Measurements from ENCODE around the gene PTPRN2. TPM values are rescaled to one million over a fixed set of nuclear protein-coding genes. Genes with fewer than 3 reads are reported as not detected.

The PTPRN2 gene
- total RNA-seq, 1 experiment from 2014 or later: 0.11 TPM

GRCh38 chr7:157844141-157844540 lies 743.5 kb downstream of the PTPRN2 start:
- intact Hi-C loops (cut with micrococcal nuclease; ENCODE audit: unreplicated experiment): no loop called here
- Histone ChIP-seq H3K27ac (ENCODE audit: low read depth, low read length, poor library complexity, severe bottlenecking) (no peak overlapping the region), H3K4me1 (ENCODE audit: insufficient read depth, low read length, poor library complexity, severe bottlenecking) (no peaks in the 10 kb centered on the region), H3K36me3 (ENCODE audit: insufficient read depth, low read length, poor library complexity, severe bottlenecking) (no peaks in the 10 kb centered on the region), H3K9me3 (ENCODE audit: low read depth, low read length, poor library complexity, severe bottlenecking) (peaks cover 17% of the 10 kb centered on the region), H3K4me3 (ENCODE audit: low read depth, low read length, poor library complexity, severe bottlenecking) (no peak overlapping the region), H3K27me3 (replicated peaks; ENCODE audit: insufficient read depth, low read depth, low read length, poor library complexity) (peaks cover 50% of the 10 kb centered on the region)
- no TSS peak for BruUV-seq (replicated peaks)
- ChIA-PET POLR2A (ENCODE audit: low non-redundant PET) (no interaction called here), CTCF (no interaction called here)
- TF ChIP-seq CTCF (conservative IDR thresholded peaks at IDR 0.05; ENCODE audit: low read depth, low read length): no peak
- no peak for TF ChIP-seq EZH2 (IDR thresholded peaks at IDR 0.05; ENCODE audit: borderline replicate concordance, low read depth, low read length, poor library complexity, severe bottlenecking)
- no peak for DNase-seq (ENCODE audit: low spot score)

DNA sequence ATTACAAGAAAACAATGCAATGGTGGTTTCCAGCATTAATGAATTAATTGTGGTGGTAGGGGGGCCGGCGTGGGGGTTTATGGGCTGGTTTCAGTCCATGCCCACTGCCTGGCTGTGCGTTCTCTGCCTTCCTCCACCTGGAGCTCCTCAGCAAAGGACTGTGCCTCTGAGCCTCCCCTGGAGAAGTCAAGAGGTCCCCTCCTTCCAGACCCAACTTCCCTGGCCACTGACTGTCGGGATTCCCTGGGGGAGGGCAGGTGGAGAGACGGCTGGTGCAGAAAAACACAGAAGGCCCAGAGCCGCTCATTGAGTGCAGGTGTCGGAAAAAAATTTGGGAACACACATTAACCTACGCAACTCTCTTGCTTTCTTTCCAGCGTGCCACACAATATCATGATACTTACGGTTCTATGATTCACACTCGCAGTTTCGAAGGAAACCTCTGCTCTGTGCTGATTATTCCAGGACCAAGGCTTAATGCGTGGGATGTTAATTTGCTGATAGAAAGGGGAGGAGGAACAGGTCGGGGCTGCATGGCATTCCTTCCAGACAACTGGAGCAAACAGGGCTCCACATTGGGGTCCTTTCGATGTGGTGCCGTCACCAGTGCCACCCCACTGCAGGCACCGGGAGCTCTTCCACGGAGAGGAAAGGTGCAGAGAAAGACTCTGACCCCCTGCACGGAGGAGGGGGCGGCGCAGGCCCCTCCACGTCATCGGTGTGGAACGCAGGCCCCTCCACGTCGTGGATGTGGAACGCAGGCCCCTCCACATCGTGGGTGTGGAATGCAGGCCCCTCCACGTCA lies 744.1 kb downstream of the PTPRN2 start:
- H3K4me1 ChIP-seq (ENCODE audit: insufficient read depth, low read length, poor library complexity, severe bottlenecking): no peaks in the 10 kb centered on the region
- ChIA-PET CTCF (no interaction called here), POLR2A (ENCODE audit: low non-redundant PET) (no interaction called here)
- no TSS peak for BruUV-seq (replicated peaks)
- TF ChIP-seq CTCF (conservative IDR thresholded peaks at IDR 0.05; ENCODE audit: low read depth, low read length) (no peak), EZH2 (IDR thresholded peaks at IDR 0.05; ENCODE audit: borderline replicate concordance, low read depth, low read length, poor library complexity, severe bottlenecking) (no peak)
- H3K4me3 ChIP-seq (ENCODE audit: low read depth, low read length, poor library complexity, severe bottlenecking): no peak overlapping the region
- no peak for DNase-seq (ENCODE audit: low spot score)
- H3K36me3 ChIP-seq (ENCODE audit: insufficient read depth, low read length, poor library complexity, severe bottlenecking): no peaks in the 10 kb centered on the region
- H3K27ac ChIP-seq (ENCODE audit: low read depth, low read length, poor library complexity, severe bottlenecking): no peak overlapping the region
- H3K9me3 ChIP-seq (ENCODE audit: low read depth, low read length, poor library complexity, severe bottlenecking): peaks cover 18% of the 10 kb centered on the region
- H3K27me3 ChIP-seq (replicated peaks; ENCODE audit: insufficient read depth, low read depth, low read length, poor library complexity): peaks cover 49% of the 10 kb centered on the region
- intact Hi-C loops (cut with micrococcal nuclease; ENCODE audit: unreplicated experiment): no loop called here

- H3K9me3 ChIP-seq (ENCODE audit: low read depth, low read length, poor library complexity, severe bottlenecking): peaks cover 18% of the 10 kb centered on the region
- DNase-seq (ENCODE audit: low spot score): no peak
- no peaks in the 10 kb centered on the region for H3K36me3 ChIP-seq (ENCODE audit: insufficient read depth, low read length, poor library complexity, severe bottlenecking)
- no peaks in the 10 kb centered on the region for H3K4me1 ChIP-seq (ENCODE audit: insufficient read depth, low read length, poor library complexity, severe bottlenecking)
- POLR2A ChIA-PET (ENCODE audit: low non-redundant PET): no interaction called here
- CTCF ChIA-PET: no interaction called here
- H3K27me3 ChIP-seq (replicated peaks; ENCODE audit: insufficient read depth, low read depth, low read length, poor library complexity): peaks cover 46% of the 10 kb centered on the region
- TF ChIP-seq CTCF (conservative IDR thresholded peaks at IDR 0.05; ENCODE audit: low read depth, low read length) (no peak), EZH2 (IDR thresholded peaks at IDR 0.05; ENCODE audit: borderline replicate concordance, low read depth, low read length, poor library complexity, severe bottlenecking) (no peak)
- intact Hi-C loops (cut with micrococcal nuclease; ENCODE audit: unreplicated experiment): no loop called here
- BruUV-seq (replicated peaks): no TSS peak
- H3K27ac ChIP-seq (ENCODE audit: low read depth, low read length, poor library complexity, severe bottlenecking): no peak overlapping the region
- H3K4me3 ChIP-seq (ENCODE audit: low read depth, low read length, poor library complexity, severe bottlenecking): no peak overlapping the region
Measured at GRCh38 chr7:157841773-157842370, 745.8 kb downstream of the PTPRN2 start.

All from A673 (cell line).